Inflammatory macrophage treated with lipopolysaccharide for 4 hours (primary cell): ENCODE data around the gene POU2AF1.

ENCODE experiments used
- DNase-seq: peaks from one replicate; pipeline ENCODE4 v3.0.0-alpha.2; 2020

The POU2AF1 gene

DNA sequence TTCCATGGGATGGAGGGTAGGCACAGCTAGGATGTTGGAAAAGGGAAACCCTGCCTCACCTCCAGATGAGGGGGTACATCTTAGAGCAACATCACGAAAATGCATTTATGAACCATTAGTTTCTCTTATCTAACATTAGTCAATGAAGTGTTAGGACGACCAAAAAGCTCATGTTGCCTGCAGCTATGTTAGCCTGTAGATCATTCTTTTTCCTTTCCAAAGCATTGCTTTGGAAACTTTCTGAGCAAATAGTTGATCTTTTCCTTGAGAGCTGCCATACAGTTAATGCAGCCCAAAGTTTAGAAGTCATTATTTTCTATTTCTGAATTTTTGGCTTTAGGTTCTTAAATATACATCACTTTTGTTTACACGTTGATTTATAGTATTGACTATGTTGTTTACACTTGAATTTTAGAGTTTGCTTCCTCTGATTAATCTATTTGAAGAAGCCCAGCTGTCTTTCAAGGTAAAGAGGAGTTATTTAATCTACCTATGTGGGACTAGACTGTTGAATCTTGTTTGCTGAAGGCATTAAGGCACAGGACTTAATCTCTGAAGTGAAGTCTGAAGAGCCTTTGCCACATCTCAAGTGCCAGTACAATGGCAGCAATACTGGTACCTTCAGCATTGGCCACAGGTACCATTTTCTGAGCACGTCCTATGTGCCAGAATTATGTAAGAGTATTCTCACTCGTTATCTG, 69.7 kb downstream of the POU2AF1 start:
- no peak for DNase-seq

DNA sequence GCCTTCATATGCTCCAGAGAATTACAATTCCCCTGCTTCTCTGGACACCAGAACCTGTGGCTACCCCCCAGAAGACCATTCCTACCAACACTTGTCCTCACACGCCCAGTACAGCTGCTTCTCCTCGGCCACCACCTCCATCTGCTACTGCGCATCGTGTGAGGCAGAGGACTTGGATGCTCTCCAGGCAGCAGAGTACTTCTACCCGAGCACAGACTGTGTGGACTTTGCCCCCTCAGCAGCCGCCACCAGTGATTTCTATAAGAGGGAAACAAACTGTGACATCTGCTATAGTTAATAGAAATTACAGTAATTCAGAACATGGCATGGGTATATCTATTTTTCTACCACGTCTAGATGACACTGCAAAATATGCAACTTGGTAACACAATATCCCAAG, 70.9 kb downstream of the POU2AF1 start:
- no peak for DNase-seq

DNA sequence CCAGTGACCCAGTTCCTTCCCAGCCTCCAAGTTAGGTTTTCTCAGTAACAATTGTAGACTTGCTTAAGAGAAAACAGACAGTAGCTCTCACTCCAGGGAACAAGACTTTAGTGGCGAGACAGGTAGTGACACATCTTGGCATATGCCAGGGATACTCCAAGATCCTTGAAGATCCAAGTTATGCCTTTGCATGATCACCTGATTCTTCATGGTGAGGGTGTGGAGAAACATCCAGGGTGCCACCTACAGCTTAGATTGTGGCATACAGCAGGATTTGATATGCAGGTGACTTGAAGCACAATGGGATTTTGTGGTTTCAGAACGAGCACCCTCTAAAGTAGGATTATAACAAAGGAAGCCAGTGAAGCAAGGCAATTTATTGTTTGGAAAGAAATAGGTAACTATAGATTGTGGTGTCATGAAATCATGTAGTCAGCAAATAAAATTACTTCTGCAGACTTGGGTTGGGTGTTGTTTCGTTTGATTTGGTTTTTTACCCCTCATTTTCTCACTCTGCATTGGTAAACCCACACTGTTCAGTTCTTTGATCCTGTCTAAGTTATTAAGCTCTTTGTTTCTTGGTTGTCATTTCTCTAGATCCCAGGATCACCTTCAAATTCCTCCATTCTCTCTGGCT, 71.5 kb downstream of the POU2AF1 start:
- no peak for DNase-seq

DNA sequence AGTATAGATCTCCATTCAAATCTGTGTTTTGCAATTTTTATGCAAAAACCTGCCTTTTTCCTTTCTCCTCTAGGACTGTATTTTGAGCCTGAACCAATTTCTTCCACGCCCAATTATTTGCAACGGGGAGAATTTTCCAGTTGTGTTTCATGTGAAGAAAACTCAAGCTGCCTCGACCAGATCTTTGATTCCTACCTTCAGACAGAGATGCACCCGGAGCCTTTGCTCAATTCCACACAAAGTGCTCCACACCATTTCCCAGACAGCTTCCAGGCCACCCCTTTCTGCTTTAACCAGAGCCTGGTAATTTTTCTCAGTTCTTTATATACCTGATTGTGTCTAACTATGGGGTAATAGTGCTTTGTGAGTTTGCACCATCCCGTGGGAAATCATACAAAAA, 72.8 kb downstream of the POU2AF1 start:
- no peak for DNase-seq

DNA sequence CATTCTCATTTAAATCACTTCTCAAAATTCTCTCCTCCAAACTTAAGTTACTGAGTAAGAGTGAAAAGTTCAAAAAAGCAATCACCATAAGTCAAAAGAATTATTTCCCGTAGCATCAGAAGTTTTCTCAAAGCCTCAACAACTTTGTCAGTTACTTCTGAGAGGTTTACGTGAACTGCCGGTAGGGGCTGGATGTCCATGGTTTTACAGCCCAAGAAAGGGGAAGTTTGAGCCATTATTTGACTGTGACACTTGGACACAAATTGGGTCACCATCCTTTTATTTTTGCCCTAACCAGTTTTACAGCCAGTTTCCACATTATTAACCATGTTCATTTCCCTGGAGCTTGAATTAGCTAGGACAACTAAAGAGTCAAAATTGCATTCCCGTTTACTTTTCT, 73.2 kb downstream of the POU2AF1 start:
- DNase-seq = no peak

DNA sequence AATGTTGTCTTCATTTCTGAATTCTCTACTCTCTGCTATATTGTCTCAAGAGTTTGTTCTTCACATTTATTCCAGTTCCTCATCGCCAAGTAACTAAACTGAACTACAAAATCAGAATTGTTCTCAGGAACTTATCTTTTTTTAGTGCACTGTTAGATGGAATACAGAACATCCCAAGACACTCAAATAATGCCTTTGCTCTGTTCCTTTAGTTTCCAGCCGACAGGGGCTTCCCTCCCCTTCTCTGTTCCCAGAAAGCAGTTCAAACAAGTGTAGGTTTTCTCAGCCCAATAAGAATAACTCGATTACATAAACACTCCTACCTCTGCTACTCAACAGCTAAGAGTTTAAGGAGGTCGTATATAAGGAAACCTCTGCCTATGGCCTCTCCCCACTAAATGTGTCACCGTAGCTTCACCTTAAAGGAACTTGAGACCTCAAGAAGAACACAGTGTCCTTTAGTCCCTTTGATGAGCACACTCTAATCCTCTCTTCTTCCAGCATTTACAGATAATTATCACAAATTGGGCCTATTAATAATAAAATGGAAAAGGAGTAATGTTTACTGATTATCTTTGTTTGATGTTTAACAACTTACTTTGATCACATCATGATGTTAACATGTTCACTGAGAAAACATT, 73.8 kb downstream of the POU2AF1 start:
- no peak for DNase-seq

DNA sequence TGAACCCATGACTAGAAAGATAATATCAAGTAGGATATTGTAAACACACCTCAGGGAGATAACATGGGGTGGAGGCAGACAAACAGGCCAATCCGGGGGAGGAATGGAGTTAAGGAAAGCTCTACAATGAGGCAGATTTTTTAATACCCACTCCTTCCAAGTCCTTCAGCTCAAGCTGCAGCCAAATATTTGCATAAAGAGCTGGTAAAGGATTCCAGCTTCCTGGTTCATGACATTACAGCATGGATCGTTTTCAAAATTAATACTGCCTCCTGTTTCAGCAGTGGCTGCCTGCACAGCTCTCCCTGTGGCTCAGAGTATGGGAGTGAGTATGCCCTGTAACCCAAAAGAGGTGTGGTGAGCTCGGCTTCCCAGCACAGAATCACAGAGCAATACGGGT, 75.6 kb downstream of the POU2AF1 start:
- DNase-seq = no peak

DNA sequence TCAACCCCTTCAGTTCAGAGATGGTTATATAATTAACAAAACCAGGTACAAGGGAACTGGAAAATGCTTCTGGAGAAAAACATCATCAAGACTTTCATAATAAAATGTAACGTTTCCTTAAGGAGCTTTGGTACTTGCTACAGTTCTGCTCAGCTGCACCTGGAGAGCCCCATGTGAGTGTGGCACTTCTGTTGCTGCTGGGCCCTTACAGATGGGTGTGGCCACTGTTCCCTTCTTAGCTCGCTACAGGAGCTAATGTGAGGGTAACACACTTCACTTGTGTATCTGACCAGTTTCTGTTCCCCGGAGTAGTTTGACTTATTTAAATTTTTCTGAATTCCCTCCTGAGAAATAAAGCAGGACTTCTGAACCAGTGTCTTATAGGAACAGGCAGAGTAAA, 76.8 kb downstream of the POU2AF1 start:
- DNase-seq = no peak
